Ovary (tissue), 9 donors: ENCODE measurements around the gene CD2. TPM values are rescaled to one million over a fixed set of nuclear protein-coding genes. Genes with fewer than 3 reads are reported as not detected.
"Not testable (repeated sequence)": the region's sequence is repeated elsewhere in the genome, so short reads cannot be mapped to it uniquely, and the experiment has no call there.

Experiments used
- DNase-seq, 5 donors: peaks; one replicate each; pipeline ENCODE4 v3.0.0-alpha.2; 2019 to 2020
- H3K27ac ChIP-seq, 2 donors: fragments of 200-600 bp; one replicate each; pipeline versions ENCODE4 v1.5.1 to v1.8.0; 2019 to 2022
- H3K27me3 ChIP-seq: fragments of 200-600 bp; one replicate; pipeline ENCODE4 v1.8.0; 2022
- H3K36me3 ChIP-seq: fragments of 200-600 bp; sonication (generic); one replicate; pipeline ENCODE4 v1.5.1; 2019
- H3K4me1 ChIP-seq: one replicate; pipeline ENCODE4 v1.8.1; 2013; ENCODE audit warnings: mild to moderate bottlenecking, moderate library complexity; ENCODE audit not compliant: insufficient read depth
- H3K4me3 ChIP-seq: fragments of 200-600 bp; sonication (generic); one replicate; pipeline ENCODE4 v1.5.1; 2017
- H3K9me3 ChIP-seq, 2 donors: fragments of 200-600 bp in 1 of 2; sonication (generic) in 1 of 2; one replicate each; pipeline versions ENCODE4 v1.5.1 to v1.8.1; 2013 to 2019; ENCODE audit warnings: mild to moderate bottlenecking in 1 of 2, moderate library complexity in 1 of 2
- CTCF ChIP-seq, 3 donors: fragments of 450-650 bp in 2 of 3; fragments of 200-600 bp in 1 of 3; IDR thresholded peaks; one replicate each; pipeline versions ENCODE4 v1.5.1 to v1.8.0; 2016 to 2022; ENCODE audit warnings: antibody characterized with exemption in 3 of 3, mild to moderate bottlenecking in 1 of 3
- EP300 ChIP-seq: sonication (generic); formaldehyde crosslinking; IDR thresholded peaks from one replicate; pipeline ENCODE4 v1.6.1; 2017; ENCODE audit warnings: antibody characterized with exemption
- POLR2A ChIP-seq: fragments of 450-650 bp; IDR thresholded peaks from one replicate; pipeline ENCODE4 v1.6.1; 2017; ENCODE audit warnings: antibody characterized with exemption, mild to moderate bottlenecking, moderate library complexity
- WGBS, 3 donors: extraction: QIAGEN DNeasy Blood & Tissue Kit in 1 of 3; methylation state at CpG; one replicate each; pipeline versions ENCODE4 v1.1.5 to v1.1.7; 2013 to 2017; 5-methylcytosine and 5-hydroxymethylcytosine counted together
- intact Hi-C, 4 donors: fragments of 100-400 bp; cut with DNase I; formaldehyde crosslinking; loops; one replicate each; pipeline versions ENCODE4 v1.11.0 to v1.15.1; 2022 to 2023
- polyA plus RNA-seq, 2 donors: library from polyadenylated mRNA; stranded (reverse); fragments of 200-250 nt in 1 of 2; fragments of 350-450 nt in 1 of 2; fragmentation: Illumina TruSeq in 1 of 2; extraction: RNeasy Lipid Tissue Mini Kit (QIAGEN cat#74804) in 1 of 2; gene quantifications; one replicate each; pipeline ENCODE4 v1.2.3, GENCODE V29; 2013 to 2014
- total RNA-seq, 7 donors: library from RNA; depleted of rRNA in 2 of 7; stranded (reverse); fragments of >200 nt in 2 of 7; fragmentation: NEBNext Ultra II Directional in 3 of 7; extraction: Animal tissue kit (Norgen Biotek cat#: 25700) in 3 of 7; gene quantifications; one replicate each; pipeline versions ENCODE4 v1.1.0 to v1.2.4, GENCODE V29; 2016 to 2023
- donor health status: DM: no; HTN: no; CAD: no; lungs with moderate emphysema.
- donor health status: DM: no; HTN: no; CAD: no.
- donor health status: Bipolar disorder and iron deficiency.
- donor health status: DM: yes; HTN: yes; CAD: no.
- donor health status: DM: no; HTN: no; CAD: no.
- donor health status: DM: yes; HTN: yes; CAD: no.

Gene CD2
- total and polyA plus RNA-seq, 9 donors = 0.30 to 11.1 (median 1.0) TPM

DNA sequence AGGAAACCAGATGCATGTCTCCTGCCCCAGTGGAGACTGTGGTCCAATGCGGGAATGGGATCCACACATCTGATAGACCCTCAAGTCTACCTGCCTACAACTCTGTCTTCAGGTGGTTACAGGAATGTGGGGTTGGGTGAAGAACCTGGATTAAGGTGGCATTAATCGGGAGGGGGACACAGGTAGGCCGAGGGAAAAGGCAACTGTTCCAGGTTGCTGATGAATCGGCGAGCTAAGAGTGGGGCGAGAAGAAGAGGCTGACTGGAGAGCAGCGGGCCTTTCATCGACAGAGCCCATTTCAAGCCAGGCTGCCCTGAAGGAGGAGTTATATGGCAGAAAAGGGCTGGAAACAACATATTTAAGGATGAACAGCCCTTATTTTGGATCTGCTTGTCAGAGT is 836 bp downstream of the CD2 start:
- H3K36me3 ChIP-seq = no peaks in the 10 kb centered on the region
- WGBS, 3 donors = 91 to 95% (median 92%) methylated on average over 8 of the region's 8 CpGs
- TF ChIP-seq EP300 = no peak
- no peaks in the 10 kb centered on the region for H3K27me3 ChIP-seq
- DNase-seq = no peak
- H3K9me3 ChIP-seq = no peaks in the 10 kb centered on the region
- intact Hi-C loops = no loop called here
- no peak overlapping the region for H3K4me3 ChIP-seq
- H3K4me1 ChIP-seq = no peaks in the 10 kb centered on the region
- H3K27ac ChIP-seq = no peak overlapping the region

- intact Hi-C loops = no loop called here
- H3K4me3 ChIP-seq = no peak overlapping the region
Measured at GRCh38 chr1:116755681-116756080, 1.5 kb downstream of the CD2 start.

GRCh38 chr1:116756092-116756491 is 1.9 kb downstream of the CD2 start:
- H3K27ac ChIP-seq, intact Hi-C loops, DNase-seq, H3K4me1 ChIP-seq, H3K4me3 ChIP-seq, H3K9me3 ChIP-seq, H3K27me3 ChIP-seq, H3K36me3 ChIP-seq: not testable (repeated sequence)
- 88 to 91% (median 89%) methylated on average over 7 to 8 of the region's 8 CpGs for WGBS, 3 donors

More at GRCh38 chr1:116755681-116756080, 1.5 kb downstream of the CD2 start:
- Histone ChIP-seq H3K4me1 (no peaks in the 10 kb centered on the region), H3K27ac (no peak overlapping the region), H3K27me3 (no peaks in the 10 kb centered on the region), H3K9me3 (no peaks in the 10 kb centered on the region), H3K36me3 (no peaks in the 10 kb centered on the region)
- no peak for TF ChIP-seq CTCF (IDR thresholded peaks at IDR 0.05)
- TF ChIP-seq EP300 = no peak
- no peak for TF ChIP-seq POLR2A
- WGBS, 3 donors = 89 to 92% (median 92%) methylated on average over 4 of the region's 4 CpGs
- no peak for DNase-seq

- H3K4me1 ChIP-seq, H3K9me3 ChIP-seq, H3K4me3 ChIP-seq, H3K27me3 ChIP-seq, H3K36me3 ChIP-seq, intact Hi-C loops, DNase-seq, H3K27ac ChIP-seq: not testable (repeated sequence)
- 89 to 92% (median 89%) methylated on average over 5 of the region's 5 CpGs for WGBS, 3 donors
Measured at GRCh38 chr1:116758456-116758815, 4.2 kb downstream of the CD2 start.

DNA sequence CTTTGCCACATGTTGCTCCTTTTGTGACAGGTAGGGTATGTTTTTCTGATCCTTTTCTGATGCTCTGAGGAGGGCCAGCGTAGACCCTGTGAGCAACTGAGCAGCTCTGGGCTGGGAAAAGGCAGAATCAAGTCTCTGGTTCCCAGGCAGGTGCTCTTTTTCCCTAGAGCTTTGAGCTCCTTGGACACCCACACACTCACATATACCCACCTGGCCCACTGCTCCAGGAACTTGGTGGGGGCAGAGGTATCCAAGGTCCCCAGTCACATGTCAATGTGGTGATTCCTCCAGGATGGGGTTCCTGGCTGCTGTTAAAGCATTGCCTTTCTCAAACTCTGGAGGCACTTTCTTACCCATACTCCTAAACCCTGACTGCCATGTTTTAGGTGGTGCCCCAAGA is 5.4 kb downstream of the CD2 start:
- 88 to 91% (median 89%) methylated on average over 1 of the region's 1 CpG for WGBS, 3 donors
- no peak for DNase-seq

DNA sequence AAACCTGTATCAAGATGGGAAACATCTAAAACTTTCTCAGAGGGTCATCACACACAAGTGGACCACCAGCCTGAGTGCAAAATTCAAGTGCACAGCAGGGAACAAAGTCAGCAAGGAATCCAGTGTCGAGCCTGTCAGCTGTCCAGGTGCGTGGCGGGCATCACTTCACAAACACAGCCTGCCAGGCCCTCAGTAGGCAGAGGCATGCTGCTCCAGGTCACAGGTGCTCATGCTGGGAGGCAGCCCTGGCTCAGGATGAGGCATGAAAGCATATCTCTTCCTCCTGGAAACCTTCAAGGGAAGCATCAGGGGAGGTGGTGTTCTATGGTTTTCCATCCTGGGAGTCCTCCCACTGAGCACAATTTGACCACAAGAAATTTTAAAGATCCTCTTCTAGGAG is 6.3 kb downstream of the CD2 start:
- 79 to 89% (median 87%) methylated on average over 3 of the region's 3 CpGs for WGBS, 3 donors
- H3K27me3 ChIP-seq = no peaks in the 10 kb centered on the region
- H3K27ac ChIP-seq = no peak overlapping the region
- intact Hi-C loops = no loop called here
- DNase-seq = no peak
- no peaks in the 10 kb centered on the region for H3K4me1 ChIP-seq
- no peaks in the 10 kb centered on the region for H3K36me3 ChIP-seq
- no peaks in the 10 kb centered on the region for H3K9me3 ChIP-seq
- TF ChIP-seq CTCF (IDR thresholded peaks at IDR 0.05) (no peak), EP300 (no peak), POLR2A (no peak)
- no peak overlapping the region for H3K4me3 ChIP-seq

More for the DNA sequence above, 5.4 kb downstream of the CD2 start:
- intact Hi-C loops = no loop called here
- Histone ChIP-seq H3K4me1 (no peaks in the 10 kb centered on the region), H3K36me3 (no peaks in the 10 kb centered on the region), H3K4me3 (no peak overlapping the region), H3K9me3 (no peaks in the 10 kb centered on the region), H3K27ac (no peak overlapping the region), H3K27me3 (no peaks in the 10 kb centered on the region)
- TF ChIP-seq EP300 = no peak
- no peak for TF ChIP-seq CTCF (IDR thresholded peaks at IDR 0.05)
- no peak for TF ChIP-seq POLR2A
